ENCODE results near the gene PCYT2. TPM values are rescaled to one million over a fixed set of nuclear protein-coding genes. Genes with fewer than 3 reads are reported as not detected.

The PCYT2 gene
- total RNA-seq, 1 donor from 2014 or later: 6.8 TPM

- H3K79me2 ChIP-seq (ENCODE audit: low read depth): peaks cover 6% of the 10 kb centered on the region
- no peaks in the 10 kb centered on the region for H3K36me3 ChIP-seq
- Mint-ChIP-seq H3K36me3 (peaks cover under 1% of the 10 kb centered on the region), H3K27me3 (ENCODE audit: insufficient read depth, low read depth) (peaks cover 12% of the 10 kb centered on the region), H3K4me1 (peaks cover 12% of the 10 kb centered on the region), H3K4me3 (no peak overlapping the region), H3K27ac (no peak overlapping the region), H3K9me3 (no peaks in the 10 kb centered on the region)
- H3K27me3 ChIP-seq: peaks cover 36% of the 10 kb centered on the region
- peaks cover 21% of the 10 kb centered on the region for H3K4me1 ChIP-seq
- no peak overlapping the region for H3K27ac ChIP-seq
- peaks cover 14% of the 10 kb centered on the region for H3F3A ChIP-seq (ENCODE audit: low read depth)
- no peaks in the 10 kb centered on the region for H3K9me3 ChIP-seq (ENCODE audit: low read depth)
- H3K4me2 ChIP-seq: no peak overlapping the region
- H2AFZ ChIP-seq (replicated peaks): no peak overlapping the region
- H3K9ac ChIP-seq: no peak overlapping the region
- no peaks in the 10 kb centered on the region for H4K20me1 ChIP-seq (ENCODE audit: low read depth)
- DNase-seq (ENCODE audit: low spot score): no peak
- TF ChIP-seq CTCF (IDR thresholded peaks at IDR 0.05): no peak
- TF ChIP-seq EZH2phosphoT487 (IDR thresholded peaks at IDR 0.05): no peak
- no peak for TF ChIP-seq EZH2 (IDR thresholded peaks at IDR 0.05)
- no peak overlapping the region for H3K4me3 ChIP-seq
Measured at GRCh38 chr17:81939881-81940385, 28.7 kb upstream of the PCYT2 start.

GRCh38 chr17:81939218-81939617 is 28.0 kb upstream of the PCYT2 start:
- H3K4me3 Mint-ChIP-seq: peak overlapping the region; percentile 69
- no peaks in the 10 kb centered on the region for H3K9me3 Mint-ChIP-seq
- Histone ChIP-seq H3K36me3 (no peaks in the 10 kb centered on the region), H3K4me3 (no peak overlapping the region), H4K20me1 (ENCODE audit: low read depth) (no peaks in the 10 kb centered on the region), H3K9ac (no peak overlapping the region), H3K9me3 (ENCODE audit: low read depth) (no peaks in the 10 kb centered on the region), H3K27me3 (peaks cover 36% of the 10 kb centered on the region), H3K4me1 (peaks cover 16% of the 10 kb centered on the region), H3K4me2 (no peak overlapping the region), H3K27ac (no peak overlapping the region), H3K79me2 (ENCODE audit: low read depth) (peaks cover 6% of the 10 kb centered on the region), H2AFZ (replicated peaks) (no peak overlapping the region), H3F3A (ENCODE audit: low read depth) (peaks cover 7% of the 10 kb centered on the region)
- no peak overlapping the region for H3K27ac Mint-ChIP-seq
- peaks cover 12% of the 10 kb centered on the region for H3K4me1 Mint-ChIP-seq
- peaks cover 12% of the 10 kb centered on the region for H3K27me3 Mint-ChIP-seq (ENCODE audit: insufficient read depth, low read depth)
- no peak for DNase-seq (ENCODE audit: low spot score)
- TF ChIP-seq CTCF (IDR thresholded peaks at IDR 0.05) (no peak), EZH2phosphoT487 (IDR thresholded peaks at IDR 0.05) (no peak), EZH2 (IDR thresholded peaks at IDR 0.05) (no peak)
- peaks cover 2% of the 10 kb centered on the region for H3K36me3 Mint-ChIP-seq

- no peak overlapping the region for H3K4me3 ChIP-seq
Measured at GRCh38 chr17:81935709-81936084, 24.5 kb upstream of the PCYT2 start.

More at GRCh38 chr17:81935709-81936084, 24.5 kb upstream of the PCYT2 start:
- Histone ChIP-seq H3K36me3 (no peaks in the 10 kb centered on the region), H3K9ac (no peak overlapping the region), H3K27ac (no peak overlapping the region), H3K4me1 (no peaks in the 10 kb centered on the region), H4K20me1 (ENCODE audit: low read depth) (no peaks in the 10 kb centered on the region), H3K4me2 (no peak overlapping the region), H3K27me3 (peaks cover 18% of the 10 kb centered on the region), H3F3A (ENCODE audit: low read depth) (peaks cover 4% of the 10 kb centered on the region), H2AFZ (replicated peaks) (no peak overlapping the region), H3K9me3 (ENCODE audit: low read depth) (no peaks in the 10 kb centered on the region), H3K79me2 (ENCODE audit: low read depth) (peaks cover 6% of the 10 kb centered on the region)
- TF ChIP-seq CTCF (IDR thresholded peaks at IDR 0.05) (no peak), EZH2 (IDR thresholded peaks at IDR 0.05) (no peak), EZH2phosphoT487 (IDR thresholded peaks at IDR 0.05) (no peak)
- H3K27me3 Mint-ChIP-seq (ENCODE audit: insufficient read depth, low read depth): peaks cover 13% of the 10 kb centered on the region
- no peaks in the 10 kb centered on the region for H3K9me3 Mint-ChIP-seq
- no peak for DNase-seq (ENCODE audit: low spot score)
- H3K36me3 Mint-ChIP-seq: peaks cover 2% of the 10 kb centered on the region
- peaks cover 10% of the 10 kb centered on the region for H3K4me1 Mint-ChIP-seq
- H3K27ac Mint-ChIP-seq: no peak overlapping the region
- peak overlapping the region; percentile 89 for H3K4me3 Mint-ChIP-seq

Measured in neural progenitor cell (in vitro differentiated cells).